ENCODE results near the gene BMP8A. TPM values are rescaled to one million over a fixed set of nuclear protein-coding genes. Genes with fewer than 3 reads are reported as not detected.
"Not testable (repeated sequence)": the region's sequence is repeated elsewhere in the genome, so short reads cannot be mapped to it uniquely, and the experiment has no call there.

The BMP8A gene
- total RNA-seq, 1 donor from 2014 or later: under 0.01 TPM

- H3K4me1 ChIP-seq (ENCODE audit: control insufficient read depth in 3 of 3, insufficient read depth in 3 of 3, low read length in 3 of 3); H3K4me3 ChIP-seq (ENCODE audit: low read length in 3 of 3); H3K36me3 ChIP-seq (ENCODE audit: control insufficient read depth in 3 of 3, insufficient read depth in 3 of 3, low read length in 3 of 3); H3K9ac ChIP-seq (ENCODE audit: low read depth in 1 of 3, low read length in 3 of 3); H3K27ac ChIP-seq (ENCODE audit: low read depth, low read length); H3K9me3 ChIP-seq (ENCODE audit: control insufficient read depth in 3 of 3, low read length in 3 of 3): not testable (repeated sequence)
- H3K27me3 ChIP-seq (ENCODE audit: control insufficient read depth in 3 of 3, insufficient read depth in 3 of 3, low read length in 3 of 3): peaks cover 11 to 30% (median 18%) of the 10 kb centered on the region in 3 donors
Observed at GRCh38 chr1:39492118-39493042, 944 bp downstream of the BMP8A start.

- not testable (repeated sequence) for H3K4me1 ChIP-seq (ENCODE audit: control insufficient read depth in 3 of 3, insufficient read depth in 3 of 3, low read length in 3 of 3); H3K9ac ChIP-seq (ENCODE audit: low read depth in 1 of 3, low read length in 3 of 3); H3K36me3 ChIP-seq (ENCODE audit: control insufficient read depth in 3 of 3, insufficient read depth in 3 of 3, low read length in 3 of 3); H3K27ac ChIP-seq (ENCODE audit: low read depth, low read length); H3K9me3 ChIP-seq (ENCODE audit: control insufficient read depth in 3 of 3, low read length in 3 of 3); H3K4me3 ChIP-seq (ENCODE audit: low read length in 3 of 3)
- H3K27me3 ChIP-seq (ENCODE audit: control insufficient read depth in 3 of 3, insufficient read depth in 3 of 3, low read length in 3 of 3): peaks cover 11 to 30% (median 18%) of the 10 kb centered on the region in 3 donors
Observed at GRCh38 chr1:39493043-39493810, 1.8 kb downstream of the BMP8A start.

- peaks cover 11 to 30% (median 18%) of the 10 kb centered on the region in 3 donors for H3K27me3 ChIP-seq (ENCODE audit: control insufficient read depth in 3 of 3, insufficient read depth in 3 of 3, low read length in 3 of 3)
- H3K36me3 ChIP-seq (ENCODE audit: control insufficient read depth in 3 of 3, insufficient read depth in 3 of 3, low read length in 3 of 3): no peaks in the 10 kb centered on the region
- H3K9me3 ChIP-seq (ENCODE audit: control insufficient read depth in 3 of 3, low read length in 3 of 3): no peaks in the 10 kb centered on the region
- H3K27ac ChIP-seq (ENCODE audit: low read depth, low read length): no peak overlapping the region
- peaks cover 0 to 7% (median 2%) of the 10 kb centered on the region in 3 donors for H3K4me1 ChIP-seq (ENCODE audit: control insufficient read depth in 3 of 3, insufficient read depth in 3 of 3, low read length in 3 of 3)
- H3K4me3 ChIP-seq (ENCODE audit: low read length in 3 of 3): no peak overlapping the region
- no peak overlapping the region for H3K9ac ChIP-seq (ENCODE audit: low read depth in 1 of 3, low read length in 3 of 3)
Observed at GRCh38 chr1:39494671-39495410, 3.4 kb downstream of the BMP8A start.

GRCh38 chr1:39496520-39496919, 5.1 kb downstream of the BMP8A start:
- not testable (repeated sequence) for H3K4me1 ChIP-seq (ENCODE audit: control insufficient read depth in 3 of 3, insufficient read depth in 3 of 3, low read length in 3 of 3); H3K27ac ChIP-seq (ENCODE audit: low read depth, low read length); H3K9me3 ChIP-seq (ENCODE audit: control insufficient read depth in 3 of 3, low read length in 3 of 3); H3K36me3 ChIP-seq (ENCODE audit: control insufficient read depth in 3 of 3, insufficient read depth in 3 of 3, low read length in 3 of 3); H3K9ac ChIP-seq (ENCODE audit: low read depth in 1 of 3, low read length in 3 of 3); H3K4me3 ChIP-seq (ENCODE audit: low read length in 3 of 3)
- peaks cover 10 to 16% (median 11%) of the 10 kb centered on the region in 3 donors for H3K27me3 ChIP-seq (ENCODE audit: control insufficient read depth in 3 of 3, insufficient read depth in 3 of 3, low read length in 3 of 3)

GRCh38 chr1:39497585-39497984, 6.1 kb downstream of the BMP8A start:
- peaks cover 6 to 9% (median 9%) of the 10 kb centered on the region in 3 donors for H3K27me3 ChIP-seq (ENCODE audit: control insufficient read depth in 3 of 3, insufficient read depth in 3 of 3, low read length in 3 of 3)
- H3K4me3 ChIP-seq (ENCODE audit: low read length in 3 of 3): no peak overlapping the region
- no peaks in the 10 kb centered on the region for H3K9me3 ChIP-seq (ENCODE audit: control insufficient read depth in 3 of 3, low read length in 3 of 3)
- no peak overlapping the region for H3K9ac ChIP-seq (ENCODE audit: low read depth in 1 of 3, low read length in 3 of 3)
- H3K4me1 ChIP-seq (ENCODE audit: control insufficient read depth in 3 of 3, insufficient read depth in 3 of 3, low read length in 3 of 3): no peaks in the 10 kb centered on the region
- no peaks in the 10 kb centered on the region for H3K36me3 ChIP-seq (ENCODE audit: control insufficient read depth in 3 of 3, insufficient read depth in 3 of 3, low read length in 3 of 3)
- H3K27ac ChIP-seq (ENCODE audit: low read depth, low read length): no peak overlapping the region

GRCh38 chr1:39498096-39498710, 6.8 kb downstream of the BMP8A start:
- not testable (repeated sequence) for H3K4me1 ChIP-seq (ENCODE audit: control insufficient read depth in 3 of 3, insufficient read depth in 3 of 3, low read length in 3 of 3); H3K36me3 ChIP-seq (ENCODE audit: control insufficient read depth in 3 of 3, insufficient read depth in 3 of 3, low read length in 3 of 3); H3K9ac ChIP-seq (ENCODE audit: low read depth in 1 of 3, low read length in 3 of 3); H3K4me3 ChIP-seq (ENCODE audit: low read length in 3 of 3); H3K9me3 ChIP-seq (ENCODE audit: control insufficient read depth in 3 of 3, low read length in 3 of 3); H3K27ac ChIP-seq (ENCODE audit: low read depth, low read length); H3K27me3 ChIP-seq (ENCODE audit: control insufficient read depth in 3 of 3, insufficient read depth in 3 of 3, low read length in 3 of 3)

GRCh38 chr1:39498821-39499220, 7.4 kb downstream of the BMP8A start:
- not testable (repeated sequence) for H3K36me3 ChIP-seq (ENCODE audit: control insufficient read depth in 3 of 3, insufficient read depth in 3 of 3, low read length in 3 of 3); H3K27ac ChIP-seq (ENCODE audit: low read depth, low read length); H3K4me1 ChIP-seq (ENCODE audit: control insufficient read depth in 3 of 3, insufficient read depth in 3 of 3, low read length in 3 of 3); H3K9me3 ChIP-seq (ENCODE audit: control insufficient read depth in 3 of 3, low read length in 3 of 3); H3K27me3 ChIP-seq (ENCODE audit: control insufficient read depth in 3 of 3, insufficient read depth in 3 of 3, low read length in 3 of 3); H3K4me3 ChIP-seq (ENCODE audit: low read length in 3 of 3); H3K9ac ChIP-seq (ENCODE audit: low read depth in 1 of 3, low read length in 3 of 3)

GRCh38 chr1:39499668-39500067, 8.2 kb downstream of the BMP8A start:
- H3K4me1 ChIP-seq (ENCODE audit: control insufficient read depth in 3 of 3, insufficient read depth in 3 of 3, low read length in 3 of 3): no peaks in the 10 kb centered on the region
- no peaks in the 10 kb centered on the region for H3K9me3 ChIP-seq (ENCODE audit: control insufficient read depth in 3 of 3, low read length in 3 of 3)
- H3K36me3 ChIP-seq (ENCODE audit: control insufficient read depth in 3 of 3, insufficient read depth in 3 of 3, low read length in 3 of 3): no peaks in the 10 kb centered on the region
- H3K4me3 ChIP-seq (ENCODE audit: low read length in 3 of 3): no peak overlapping the region
- no peak overlapping the region for H3K9ac ChIP-seq (ENCODE audit: low read depth in 1 of 3, low read length in 3 of 3)
- no peaks in the 10 kb centered on the region for H3K27me3 ChIP-seq (ENCODE audit: control insufficient read depth in 3 of 3, insufficient read depth in 3 of 3, low read length in 3 of 3)
- no peak overlapping the region for H3K27ac ChIP-seq (ENCODE audit: low read depth, low read length)

- Histone ChIP-seq H3K4me3 (ENCODE audit: low read length in 3 of 3) (no peak overlapping the region), H3K9ac (ENCODE audit: low read depth in 1 of 3, low read length in 3 of 3) (no peak overlapping the region), H3K36me3 (ENCODE audit: control insufficient read depth in 3 of 3, insufficient read depth in 3 of 3, low read length in 3 of 3) (no peaks in the 10 kb centered on the region), H3K4me1 (ENCODE audit: control insufficient read depth in 3 of 3, insufficient read depth in 3 of 3, low read length in 3 of 3) (no peaks in the 10 kb centered on the region), H3K27ac (ENCODE audit: low read depth, low read length) (no peak overlapping the region), H3K27me3 (ENCODE audit: control insufficient read depth in 3 of 3, insufficient read depth in 3 of 3, low read length in 3 of 3) (no peaks in the 10 kb centered on the region), H3K9me3 (ENCODE audit: control insufficient read depth in 3 of 3, low read length in 3 of 3) (no peaks in the 10 kb centered on the region)
Observed at GRCh38 chr1:39500862-39501389, 9.5 kb downstream of the BMP8A start.

Data from skeletal muscle tissue (tissue), 4 donors.